ENCODE measurements around the gene CEP350.
"Not testable (repeated sequence)": the region's sequence is repeated elsewhere in the genome, so short reads cannot be mapped to it uniquely, and the experiment has no call there.

The CEP350 gene

DNA sequence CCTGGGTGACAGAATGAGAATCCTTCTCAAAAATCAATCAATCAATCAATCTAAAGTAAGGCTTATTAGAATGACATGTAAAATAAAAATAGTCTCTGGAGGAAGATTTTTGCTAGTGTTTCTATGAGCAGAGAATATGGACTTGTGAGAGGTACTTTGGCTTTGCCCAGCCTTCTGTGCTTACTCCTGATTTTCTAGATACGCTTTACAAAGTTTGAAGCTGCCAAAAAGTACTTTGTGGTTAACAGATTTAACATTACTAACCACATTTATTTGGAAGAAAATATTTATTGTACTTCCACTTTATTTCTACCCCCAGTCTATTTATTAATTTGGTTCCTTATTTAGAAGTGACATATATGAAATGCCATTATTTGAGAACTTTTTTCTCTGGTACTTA is 41.0 kb downstream of the CEP350 start:
- DNase-seq (ENCODE audit: low read depth) = no peak

DNA sequence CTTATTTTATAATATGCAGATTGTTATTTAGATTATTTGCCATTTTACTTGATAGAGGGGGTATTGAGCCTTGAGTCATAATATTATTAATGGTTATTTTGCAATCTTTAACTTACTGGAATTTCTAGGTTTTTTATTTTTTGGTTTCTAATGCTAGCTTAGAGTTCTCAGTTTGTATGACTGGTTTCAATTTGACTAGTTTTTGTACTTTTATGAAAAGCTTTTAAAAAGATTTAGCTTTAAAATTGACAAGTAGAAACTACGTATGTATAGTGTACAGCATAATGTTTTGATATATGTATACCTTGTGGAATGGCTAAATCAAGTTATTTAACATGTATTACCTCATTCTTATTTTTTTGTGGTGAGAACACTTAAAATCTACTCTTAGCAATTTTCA is 41.5 kb downstream of the CEP350 start:
- no peak for DNase-seq (ENCODE audit: low read depth)

DNA sequence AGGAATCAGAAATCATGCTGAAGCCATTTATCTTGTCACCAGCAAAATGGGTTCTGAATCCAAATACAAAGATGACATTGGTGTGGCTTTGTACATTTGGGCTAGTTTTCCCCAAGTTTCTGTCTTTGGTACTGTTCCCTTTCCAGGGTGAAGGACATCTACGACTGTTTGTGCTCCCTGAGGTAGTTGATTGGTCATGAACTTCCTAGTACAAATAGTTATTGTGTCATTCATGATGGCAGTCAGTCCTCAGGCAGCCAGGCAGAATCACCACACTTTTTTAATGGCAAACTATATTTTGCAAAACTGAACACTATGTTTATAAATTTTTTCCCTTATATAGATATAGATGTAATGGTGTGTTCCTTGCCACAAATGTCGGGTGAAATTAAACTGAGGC is 46.0 kb downstream of the CEP350 start:
- no peak for DNase-seq (ENCODE audit: low read depth)

DNA sequence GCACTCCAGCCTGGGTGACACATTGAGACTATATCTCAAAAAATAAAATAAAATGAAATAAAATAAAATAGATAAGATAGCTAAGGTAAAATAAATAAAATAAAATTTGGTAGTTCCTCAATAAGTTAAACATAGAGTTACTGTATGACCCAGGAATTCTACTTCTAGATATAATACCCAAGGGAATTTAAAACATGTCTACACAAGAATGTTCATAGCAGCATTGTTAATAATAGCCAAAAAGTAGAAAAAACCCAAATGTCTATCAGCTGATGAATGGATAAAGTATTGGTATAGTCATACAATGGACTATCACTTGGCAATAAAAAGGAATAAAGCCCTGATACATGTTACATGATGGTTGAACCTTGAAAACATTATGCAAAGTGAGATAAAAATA is 47.8 kb downstream of the CEP350 start:
- no peak for DNase-seq (ENCODE audit: low read depth)

DNA sequence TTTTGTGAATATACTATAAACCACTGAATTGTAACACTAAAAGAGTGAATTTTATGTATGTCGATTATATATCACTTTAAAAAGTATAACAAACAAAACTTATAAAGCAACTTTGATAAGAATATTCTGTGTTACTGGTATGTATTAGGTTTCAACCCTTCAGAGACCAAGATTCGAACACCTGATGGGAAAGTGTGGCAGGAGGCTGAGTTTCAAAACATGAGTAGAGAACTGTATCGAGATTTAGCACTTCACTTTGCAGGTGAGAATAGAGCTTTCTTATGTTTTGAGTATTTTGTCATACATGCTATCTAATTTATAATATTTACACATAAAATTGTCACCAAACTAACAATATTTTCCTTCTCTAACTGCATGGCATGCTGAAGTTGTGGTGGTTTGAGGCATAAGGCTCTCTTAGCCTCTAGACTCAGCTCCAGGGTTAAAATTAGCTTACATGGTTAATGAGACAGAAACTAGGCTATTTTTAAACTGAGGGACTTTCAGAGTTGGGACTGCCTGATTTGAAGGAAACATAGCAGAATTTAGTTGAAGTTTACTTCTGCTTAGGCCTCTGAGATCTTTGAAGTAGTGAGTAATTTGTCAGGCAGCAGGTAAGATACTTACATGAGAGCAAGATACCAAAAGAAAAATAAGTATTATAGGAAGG is 48.6 kb downstream of the CEP350 start:
- no peak for DNase-seq (ENCODE audit: low read depth)

DNA sequence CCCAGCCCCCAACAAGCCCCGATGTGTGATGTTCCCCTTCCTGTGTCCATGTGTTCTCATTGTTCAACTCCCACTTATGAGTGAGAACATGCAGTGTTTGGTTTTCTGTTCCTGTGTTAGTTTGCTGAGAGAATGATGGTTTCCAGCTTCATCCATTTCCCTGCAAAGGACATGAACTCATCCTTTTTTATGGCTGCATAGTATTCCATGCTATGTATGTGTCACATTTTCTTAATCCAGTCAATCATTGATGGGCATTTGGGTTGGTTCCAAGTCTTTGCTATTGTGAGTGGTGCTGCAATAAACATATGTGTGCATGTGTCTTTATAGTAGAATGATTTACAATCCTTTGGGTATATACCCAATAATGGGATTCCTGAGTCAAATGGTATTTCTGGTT is 52.2 kb downstream of the CEP350 start:
- DNase-seq (ENCODE audit: low read depth) = not testable (repeated sequence)

DNA sequence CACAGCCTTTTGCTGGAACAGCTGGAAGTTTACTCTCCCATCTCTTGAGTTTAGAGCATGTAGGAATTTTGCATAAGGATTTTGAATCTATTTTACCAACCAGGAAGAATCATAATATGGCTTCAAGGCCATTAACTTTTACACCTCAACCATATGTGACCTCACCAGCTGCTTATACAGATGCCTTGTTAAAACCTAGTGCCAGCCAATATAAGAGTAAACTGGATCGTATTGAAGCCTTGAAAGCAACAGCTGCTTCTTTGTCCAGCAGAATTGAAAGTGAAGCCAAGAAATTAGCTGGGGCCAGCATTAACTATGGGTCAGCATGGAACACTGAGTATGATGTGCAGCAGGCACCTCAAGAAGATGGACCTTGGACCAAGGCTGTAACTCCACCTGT is 65.4 kb downstream of the CEP350 start:
- DNase-seq (ENCODE audit: low read depth) = no peak

DNA sequence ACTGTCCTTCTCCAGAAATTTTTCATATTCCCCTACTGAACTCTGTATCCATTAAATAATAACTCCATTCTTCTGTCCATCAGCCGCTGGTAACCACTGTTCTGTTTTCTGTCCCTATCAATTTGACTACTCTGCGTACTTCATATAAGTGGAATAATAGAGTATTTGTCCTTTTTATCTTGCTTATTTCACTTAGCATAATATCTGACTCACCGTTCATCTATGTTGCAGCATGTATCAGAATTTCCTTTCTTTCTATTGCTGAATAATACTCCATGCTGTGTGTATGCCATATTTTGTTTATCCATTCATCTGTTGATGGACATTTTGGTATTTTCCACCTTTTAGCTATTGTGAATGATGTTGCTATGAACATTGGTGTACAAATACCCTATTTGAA is 71.9 kb downstream of the CEP350 start:
- no peak for DNase-seq (ENCODE audit: low read depth)

DNA sequence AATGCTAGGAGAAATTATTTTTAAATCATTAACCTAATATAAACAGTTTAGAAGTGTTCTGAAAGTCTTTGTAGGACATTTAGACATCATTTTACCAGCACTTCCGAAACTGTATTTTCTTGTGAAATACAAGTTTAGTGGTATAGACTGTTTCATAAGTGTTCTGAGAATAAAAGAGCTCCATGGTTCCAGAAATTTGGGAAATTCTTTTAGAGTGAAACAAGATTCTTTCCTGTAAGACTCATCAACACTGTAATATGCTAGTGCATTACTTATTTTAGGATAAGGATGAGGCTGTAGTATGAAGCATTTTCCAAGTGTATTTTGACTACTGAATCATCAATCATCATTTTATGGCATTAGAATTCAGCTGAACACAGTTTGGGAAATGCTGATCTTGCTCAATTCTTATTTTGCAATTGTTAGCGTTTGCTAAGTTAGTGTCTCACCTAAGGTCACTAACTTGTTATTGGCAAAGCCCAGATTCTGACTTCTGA is 73.4 kb downstream of the CEP350 start:
- DNase-seq (ENCODE audit: low read depth) = peak; percentile 92

DNA sequence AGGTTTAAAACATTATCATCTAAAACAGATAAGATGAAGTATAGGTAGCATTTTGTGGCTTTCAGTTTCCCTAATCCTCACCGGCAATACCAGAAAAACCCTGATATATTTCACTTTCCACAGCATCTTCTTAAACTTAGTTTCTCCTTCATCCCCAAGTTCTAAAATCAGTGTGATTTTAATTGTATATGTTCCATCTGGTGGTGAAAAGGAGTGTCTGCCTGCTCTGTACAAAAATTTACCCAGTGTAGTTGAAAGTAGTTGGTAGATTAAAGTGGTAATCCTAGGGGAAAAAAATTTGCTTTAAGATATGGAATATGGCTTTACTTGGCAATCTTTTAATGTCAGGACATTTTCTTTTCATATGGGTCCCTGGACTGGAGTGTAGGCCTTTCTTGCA is 74.3 kb downstream of the CEP350 start:
- no peak for DNase-seq (ENCODE audit: low read depth)

DNA sequence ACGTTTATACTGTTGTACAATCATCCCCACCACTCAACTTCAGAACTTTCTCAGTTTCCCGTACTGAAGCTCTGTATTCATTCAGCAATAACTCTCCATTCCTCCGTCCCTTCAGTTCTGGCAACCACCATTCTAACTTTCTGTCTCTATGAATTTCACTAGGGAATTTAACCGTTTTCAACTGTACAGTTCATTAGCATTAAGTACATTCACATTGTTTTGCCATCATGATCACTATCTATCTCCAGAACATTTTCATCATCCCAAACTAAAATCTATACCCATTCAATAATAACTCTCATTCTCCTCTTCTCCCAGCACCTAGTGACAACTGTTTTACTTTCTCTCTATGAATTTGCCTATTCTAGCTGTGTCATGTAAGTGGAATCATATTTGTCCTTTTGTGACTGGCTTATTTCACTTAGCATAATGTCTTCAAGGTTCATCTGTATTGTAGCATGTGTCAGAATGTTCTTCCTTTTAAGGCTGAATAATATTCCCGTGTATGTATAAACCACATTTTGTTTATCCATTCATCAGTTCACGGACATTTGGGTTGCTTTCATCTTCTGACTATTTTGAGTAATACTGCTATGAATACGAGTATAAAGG is 75.0 kb downstream of the CEP350 start:
- peak; percentile 15 for DNase-seq (ENCODE audit: low read depth)

DNA sequence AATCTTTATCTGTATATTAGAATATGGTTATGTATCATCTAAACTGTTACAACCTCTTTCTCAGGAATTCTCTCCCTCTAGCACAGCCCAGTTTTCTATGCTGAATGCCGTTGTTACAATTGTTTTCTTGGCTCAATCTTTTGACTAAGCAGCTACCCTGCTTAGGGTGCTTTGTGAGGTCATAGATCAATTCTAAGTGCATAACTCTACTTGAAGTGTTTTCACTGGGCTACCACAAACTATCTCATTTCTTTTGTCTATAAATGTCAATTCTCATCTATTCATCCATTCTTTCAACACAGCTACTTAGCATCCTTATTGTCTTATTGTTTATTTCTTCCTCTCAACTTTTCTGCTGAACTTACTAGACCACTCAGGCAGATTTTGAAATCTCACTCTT is 77.1 kb downstream of the CEP350 start:
- DNase-seq (ENCODE audit: low read depth) = no peak

DNA sequence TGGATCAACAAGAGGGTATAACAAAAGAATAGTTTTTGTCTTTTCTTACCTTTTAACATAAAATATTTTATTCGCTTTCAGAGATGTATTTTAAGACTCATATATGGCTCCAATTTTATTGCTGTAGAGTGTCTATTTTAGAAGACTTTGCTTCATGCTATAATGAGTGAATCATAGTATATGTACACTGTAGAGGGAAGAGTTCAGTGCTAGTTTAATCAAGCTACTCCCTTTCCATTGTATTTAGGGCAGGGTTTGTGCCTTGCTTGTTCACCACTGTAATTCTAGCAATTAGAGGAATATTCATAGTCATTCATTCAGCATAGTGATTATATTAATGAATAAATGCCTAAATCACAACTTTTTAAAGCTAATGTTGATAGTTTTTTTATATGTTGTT is 78.8 kb downstream of the CEP350 start:
- DNase-seq (ENCODE audit: low read depth) = no peak

DNA sequence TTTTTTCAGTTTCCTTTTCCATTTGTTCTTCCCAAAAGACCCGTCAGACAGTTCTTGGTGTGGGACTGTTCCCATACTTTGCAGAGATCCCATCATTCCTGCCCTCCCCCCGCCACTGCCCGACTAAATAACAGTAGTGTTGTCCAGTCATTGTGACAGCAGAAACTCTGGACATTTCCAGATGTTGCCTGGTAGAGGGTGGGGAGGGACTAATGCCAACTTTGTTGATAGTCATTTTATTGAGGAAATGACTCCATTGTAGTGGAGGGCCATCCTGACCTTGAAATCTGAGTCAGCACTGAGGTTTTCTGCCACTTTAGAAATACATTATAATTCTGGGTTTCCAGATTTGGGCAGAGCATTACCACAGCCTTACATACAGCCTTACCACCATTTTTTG is 85.4 kb downstream of the CEP350 start:
- DNase-seq (ENCODE audit: low read depth) = peak; percentile 70

DNA sequence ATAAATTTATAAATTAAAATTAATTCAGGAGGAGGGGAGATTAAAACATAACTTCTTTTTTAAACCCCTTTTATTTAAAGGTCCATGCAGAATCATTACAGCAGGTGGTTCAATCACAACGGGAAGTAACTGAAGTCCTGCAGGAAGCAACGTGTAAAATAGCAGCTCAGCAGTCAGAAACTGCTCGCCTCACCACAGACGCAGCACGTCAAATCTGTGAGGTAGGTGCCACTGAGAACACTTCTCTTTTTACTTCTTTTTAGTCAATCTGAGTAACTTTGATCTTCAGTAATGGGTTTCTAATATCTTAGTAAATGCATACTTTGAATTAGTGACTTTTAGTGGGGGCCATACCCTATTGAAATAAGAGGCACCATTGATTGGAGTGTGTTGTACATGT is 87.0 kb downstream of the CEP350 start:
- no peak for DNase-seq (ENCODE audit: low read depth)

DNA sequence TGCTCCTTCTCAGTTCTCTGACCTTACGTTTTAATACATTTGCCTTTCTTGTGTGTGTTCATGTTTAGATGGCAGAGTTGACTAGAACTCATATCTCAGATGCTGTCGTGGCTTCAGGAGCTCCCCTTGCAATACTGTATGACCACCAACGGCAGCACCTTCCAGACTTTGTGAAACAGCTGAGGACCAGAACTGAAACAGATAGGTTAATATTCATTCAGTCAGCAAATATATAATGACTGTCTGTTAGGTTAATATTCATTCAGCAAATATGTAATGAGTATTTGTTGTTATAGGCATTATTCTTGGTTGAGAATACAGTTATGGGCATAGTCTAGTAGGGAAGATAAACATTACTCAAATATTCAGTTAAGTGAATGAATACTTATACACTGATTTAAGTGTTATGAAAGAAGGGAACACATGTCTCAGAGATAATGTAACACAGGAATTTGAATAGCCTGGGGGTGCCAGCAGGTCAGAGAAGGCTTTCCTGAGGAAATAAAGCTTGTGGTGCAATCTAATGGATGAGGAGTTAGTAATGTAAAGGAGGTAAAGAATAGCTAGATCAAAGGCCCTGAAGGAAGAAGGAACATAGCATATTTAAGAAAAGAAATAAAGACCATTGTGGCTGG is 88.5 kb downstream of the CEP350 start:
- DNase-seq (ENCODE audit: low read depth) = peak; percentile 84

DNA sequence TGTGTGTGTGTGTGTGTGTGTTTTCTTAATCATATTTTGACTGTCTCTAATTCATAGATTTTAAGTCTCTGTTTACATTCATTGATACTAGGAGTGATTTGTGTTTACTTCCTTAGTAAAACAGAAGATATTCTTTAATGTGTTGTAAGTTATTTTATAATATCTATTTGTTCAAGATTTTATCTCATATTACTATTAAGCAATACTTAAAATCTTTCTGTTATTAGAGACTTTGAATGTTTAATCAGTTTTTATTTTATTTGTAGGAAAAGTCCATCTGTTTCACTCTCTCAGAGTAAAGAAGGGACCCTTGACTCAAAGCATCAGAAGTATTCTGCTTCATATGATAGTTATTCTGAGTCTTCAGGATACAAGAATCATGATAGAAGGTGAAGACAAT is 89.2 kb downstream of the CEP350 start:
- DNase-seq (ENCODE audit: low read depth) = no peak

DNA sequence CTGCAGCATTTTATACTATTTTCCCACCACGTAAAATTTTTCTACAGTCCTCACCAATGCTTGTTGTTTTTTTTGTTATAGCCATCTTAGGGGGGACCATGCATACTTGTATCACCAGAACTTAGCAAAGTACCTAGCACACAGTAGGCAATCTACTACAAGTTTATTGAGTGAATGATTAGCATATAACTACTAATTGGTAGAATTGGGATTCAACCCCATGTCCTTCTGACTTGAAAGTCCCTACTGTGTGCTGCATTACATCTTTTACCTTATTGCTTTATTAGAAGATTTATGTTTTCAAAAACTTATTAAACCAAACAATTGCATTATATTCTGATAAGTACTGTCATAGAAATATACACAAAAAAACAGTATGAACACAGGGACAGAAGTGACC is 92.1 kb downstream of the CEP350 start:
- DNase-seq (ENCODE audit: low read depth) = no peak

DNA sequence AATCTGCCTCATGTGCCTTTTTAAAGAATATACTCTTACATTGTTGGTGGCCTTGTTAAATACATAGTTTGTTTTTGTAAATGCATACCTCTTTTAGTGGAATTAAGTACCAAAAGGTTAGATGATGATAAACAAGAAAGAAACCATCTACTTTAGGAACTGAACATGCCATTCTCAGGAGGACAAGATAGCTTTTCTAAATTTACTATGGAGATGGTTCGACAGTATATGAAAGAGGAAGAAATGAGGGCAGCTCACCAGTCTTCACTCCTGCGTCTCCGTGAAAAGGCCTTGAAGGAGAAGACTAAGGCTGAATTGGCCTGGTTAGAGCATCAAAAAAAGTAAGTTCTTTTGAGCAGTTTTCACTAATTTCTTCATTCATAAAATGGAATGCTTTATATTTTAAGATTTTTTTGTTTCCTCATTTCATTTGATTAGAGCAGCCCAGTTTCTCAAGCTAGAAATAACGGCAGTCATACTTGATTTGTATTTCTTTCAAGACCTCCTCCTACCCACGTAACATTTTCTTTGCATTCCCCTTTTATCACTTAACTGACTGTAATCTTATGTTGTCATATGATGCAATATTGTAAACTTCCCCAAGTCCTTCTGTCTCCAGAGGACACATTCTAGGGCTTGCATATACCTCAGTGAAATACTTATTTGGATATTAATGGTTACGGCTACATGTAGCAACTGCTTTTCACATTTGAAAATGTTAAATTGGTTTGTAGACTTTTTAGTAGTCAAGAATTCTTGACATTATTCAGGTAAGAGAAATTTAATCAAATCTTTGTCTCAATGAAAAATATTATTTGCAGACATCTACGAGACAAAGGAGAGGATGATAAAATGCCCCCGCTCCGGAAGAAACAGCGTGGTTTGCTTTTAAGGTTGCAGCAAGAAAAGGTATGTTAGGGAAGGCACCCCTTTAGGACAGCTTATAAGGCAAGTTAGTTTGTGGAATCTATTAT is 99.3 kb downstream of the CEP350 start:
- no peak for DNase-seq (ENCODE audit: low read depth)

DNA sequence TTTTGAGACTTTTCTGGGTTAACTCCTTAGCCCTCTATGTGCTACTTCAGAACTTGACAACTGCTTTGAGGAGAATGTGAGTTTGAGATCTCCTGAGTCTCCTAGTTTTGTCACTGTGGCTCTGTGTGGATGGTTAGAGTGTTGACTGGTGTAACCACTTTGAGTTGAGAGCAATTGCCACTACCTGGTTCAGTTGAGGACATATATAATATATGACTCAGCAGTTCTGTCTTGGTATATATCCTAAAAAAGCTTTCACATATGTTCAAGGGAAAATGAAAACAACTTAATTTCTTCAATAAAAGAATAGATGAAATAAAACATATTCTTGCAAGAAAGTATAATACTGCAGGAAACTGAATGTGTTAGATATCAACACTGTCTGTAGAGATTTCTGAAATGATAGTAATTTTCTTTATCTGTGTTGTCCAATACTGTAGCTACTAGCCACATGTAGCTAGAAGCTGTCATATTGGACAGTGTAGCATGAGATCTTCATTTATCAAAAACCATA is 103.3 kb downstream of the CEP350 start:
- no peak for DNase-seq (ENCODE audit: low read depth)

DNA sequence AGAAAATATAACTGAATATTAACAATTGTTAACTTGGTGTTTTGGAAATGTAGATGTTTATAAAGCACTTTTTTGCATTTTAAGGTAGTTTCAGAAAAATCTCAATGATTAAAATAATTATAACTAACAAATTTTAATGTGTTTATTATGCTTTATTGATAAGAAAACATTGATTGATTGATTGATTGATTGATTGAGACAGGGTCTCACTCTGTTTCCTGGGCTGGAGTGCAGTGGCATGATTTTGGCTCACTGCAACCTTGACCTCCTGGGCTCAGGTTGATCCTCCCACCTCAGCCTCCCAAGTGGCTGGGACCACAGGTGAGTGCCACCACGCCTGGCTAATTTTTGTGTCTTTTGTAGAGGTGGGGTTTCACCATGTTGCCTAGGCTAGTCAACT is 106.4 kb downstream of the CEP350 start:
- DNase-seq (ENCODE audit: low read depth) = no peak

DNA sequence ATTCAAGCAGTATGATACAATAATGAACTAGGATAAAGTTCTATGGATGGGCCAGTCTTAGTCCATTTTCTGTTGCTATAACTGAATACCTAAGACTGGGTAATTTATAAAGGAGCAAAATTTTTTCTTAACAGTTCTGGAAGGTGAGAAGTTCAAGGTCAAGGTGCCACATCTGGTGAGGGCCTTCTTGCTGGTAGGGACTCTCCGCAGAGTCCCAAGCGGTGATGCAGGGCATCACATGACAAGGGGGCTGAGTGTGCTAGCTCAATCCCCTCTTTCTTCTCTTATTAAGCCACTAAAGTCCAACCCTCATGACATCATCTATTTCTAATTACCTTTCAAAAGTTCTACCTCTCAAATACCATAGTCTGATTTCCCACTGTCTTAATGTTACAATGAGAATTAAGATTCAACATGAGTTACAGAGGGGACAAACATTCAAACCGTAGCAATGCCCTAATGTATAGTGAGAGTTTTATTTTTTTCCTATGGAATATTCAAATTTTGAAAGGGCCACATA is 107.9 kb downstream of the CEP350 start:
- no peak for DNase-seq (ENCODE audit: low read depth)
